GM19328 (cell line): ENCODE measurements around the gene WRAP53.

Source experiments
- ATAC-seq: cut with Tn5 transposase; IDR thresholded peaks from one replicate; pipeline ENCODE4 v1.9.1; 2021; ENCODE audit warnings: mild to moderate bottlenecking, moderate library complexity; ENCODE audit not compliant: unreplicated experiment

The WRAP53 gene

DNA sequence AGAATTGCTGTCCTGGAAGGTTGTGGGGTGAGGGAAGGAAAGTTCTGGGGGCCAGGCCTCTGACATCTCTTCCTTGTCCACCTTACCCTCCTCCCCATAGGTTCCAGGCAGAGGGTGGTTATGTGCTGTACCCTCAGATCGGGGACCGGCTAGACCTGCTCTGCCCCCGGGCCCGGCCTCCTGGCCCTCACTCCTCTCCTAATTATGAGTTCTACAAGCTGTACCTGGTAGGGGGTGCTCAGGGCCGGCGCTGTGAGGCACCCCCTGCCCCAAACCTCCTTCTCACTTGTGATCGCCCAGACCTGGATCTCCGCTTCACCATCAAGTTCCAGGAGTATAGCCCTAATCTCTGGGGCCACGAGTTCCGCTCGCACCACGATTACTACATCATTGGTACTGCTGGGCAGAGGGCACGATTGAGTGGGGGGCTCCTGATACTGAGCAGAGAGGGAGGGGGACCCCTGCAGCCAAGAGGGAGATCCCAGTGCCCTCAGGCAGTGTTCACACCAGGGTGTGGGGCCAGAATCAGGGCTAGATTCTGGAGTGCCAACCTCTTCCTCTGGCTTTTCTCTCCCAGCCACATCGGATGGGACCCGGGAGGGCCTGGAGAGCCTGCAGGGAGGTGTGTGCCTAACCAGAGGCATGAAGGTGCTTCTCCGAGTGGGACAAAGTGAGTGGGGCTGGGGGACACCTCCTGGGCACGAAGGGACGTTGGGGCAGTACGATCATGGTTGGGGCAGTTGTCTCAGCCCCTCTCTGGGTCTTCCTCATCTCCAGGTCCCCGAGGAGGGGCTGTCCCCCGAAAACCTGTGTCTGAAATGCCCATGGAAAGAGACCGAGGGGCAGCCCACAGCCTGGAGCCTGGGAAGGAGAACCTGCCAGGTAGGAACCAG, 19.8 kb downstream of the WRAP53 start:
- no peak for ATAC-seq

DNA sequence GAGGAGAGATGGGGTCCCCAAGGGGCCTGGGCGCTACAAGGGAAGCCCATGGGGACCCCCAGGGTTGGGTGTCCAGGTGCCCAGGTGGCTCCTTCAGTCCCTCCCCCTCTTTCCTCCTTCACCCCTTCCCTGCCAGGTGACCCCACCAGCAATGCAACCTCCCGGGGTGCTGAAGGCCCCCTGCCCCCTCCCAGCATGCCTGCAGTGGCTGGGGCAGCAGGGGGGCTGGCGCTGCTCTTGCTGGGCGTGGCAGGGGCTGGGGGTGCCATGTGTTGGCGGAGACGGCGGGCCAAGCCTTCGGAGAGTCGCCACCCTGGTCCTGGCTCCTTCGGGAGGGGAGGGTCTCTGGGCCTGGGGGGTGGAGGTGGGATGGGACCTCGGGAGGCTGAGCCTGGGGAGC, 20.8 kb downstream of the WRAP53 start:
- ATAC-seq = no peak

DNA sequence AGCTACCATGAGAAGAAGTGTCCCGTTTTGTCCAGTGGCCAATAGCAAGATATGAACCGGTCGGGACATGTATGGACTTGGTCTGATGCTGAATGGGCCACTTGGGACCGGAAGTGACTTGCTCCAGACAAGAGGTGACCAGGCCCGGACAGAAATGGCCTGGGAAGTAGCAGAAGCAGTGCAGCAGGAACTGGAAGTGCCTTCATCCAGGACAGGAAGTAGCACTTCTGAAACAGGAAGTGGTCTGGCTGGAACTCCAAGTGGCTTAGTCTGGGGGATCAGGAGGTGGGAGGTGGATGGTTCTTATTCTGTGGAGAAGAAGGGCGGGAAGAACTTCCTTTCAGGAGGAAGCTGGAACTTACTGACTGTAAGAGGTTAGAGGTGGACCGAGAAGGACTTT, 22.0 kb downstream of the WRAP53 start:
- no peak for ATAC-seq

DNA sequence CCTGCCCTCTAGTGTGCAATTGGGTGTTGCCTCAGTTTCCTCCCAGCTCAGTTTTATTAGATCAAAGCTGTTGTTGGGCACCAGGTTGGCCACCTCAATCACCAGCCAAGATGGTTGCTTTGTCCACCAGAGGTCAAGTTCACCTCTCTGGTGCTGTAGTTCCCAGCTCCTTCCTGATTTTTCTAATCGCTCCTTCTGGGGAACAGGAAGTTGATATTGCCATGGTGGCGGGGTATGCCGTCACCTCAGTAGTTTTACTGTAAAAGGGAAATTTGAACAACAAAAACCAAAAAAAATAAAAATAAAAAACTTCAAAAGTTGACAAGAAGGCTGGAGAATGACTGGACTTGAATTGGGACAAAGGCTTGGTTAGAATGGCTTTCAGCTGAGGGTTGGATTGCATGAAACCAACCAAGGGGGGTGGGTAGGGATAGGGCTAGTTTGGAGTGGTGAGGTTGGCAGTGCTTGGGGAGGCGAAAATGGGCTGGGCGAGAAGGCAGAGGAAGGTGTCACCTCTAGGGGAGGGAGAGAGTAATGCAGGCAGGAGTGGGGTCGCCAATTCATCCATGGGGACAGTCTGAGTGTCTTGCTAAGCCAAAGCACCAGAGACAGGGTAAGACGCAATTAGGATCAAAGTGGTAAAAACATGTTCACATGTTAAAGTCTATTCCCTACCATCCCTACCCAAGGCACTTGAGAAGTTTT, 22.9 kb downstream of the WRAP53 start:
- no peak for ATAC-seq

DNA sequence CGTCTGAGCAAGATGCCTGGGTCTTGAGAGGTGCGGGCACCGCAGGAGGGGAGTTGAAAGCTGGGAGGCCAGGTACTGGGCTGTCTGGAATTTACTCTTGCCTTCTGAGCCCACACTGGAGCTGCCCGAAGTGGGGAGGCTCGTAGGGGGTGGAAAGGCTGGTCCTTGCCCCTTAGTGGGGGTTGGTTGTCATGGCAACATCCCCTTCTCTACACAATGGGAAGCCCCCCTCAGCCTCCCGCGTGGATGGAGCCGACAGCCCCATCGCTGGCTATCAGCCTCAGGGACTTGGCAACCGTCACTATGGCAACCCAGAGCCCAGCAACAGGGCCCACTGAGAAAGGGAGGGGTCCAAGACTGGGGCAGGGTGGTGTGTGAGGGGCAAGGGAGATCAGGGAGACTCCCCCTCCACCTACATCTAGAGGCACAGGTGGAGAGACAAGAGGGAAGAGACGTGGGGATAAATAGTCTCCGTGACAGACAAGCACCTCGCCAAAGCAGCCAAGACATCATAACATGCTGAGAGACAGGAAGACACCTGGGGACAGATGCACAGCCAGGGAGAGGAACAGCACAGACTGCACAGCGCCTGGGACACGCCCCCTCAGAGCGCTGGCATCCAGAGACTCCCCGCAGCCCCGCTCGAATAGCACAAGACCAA, 24.0 kb downstream of the WRAP53 start:
- ATAC-seq = no peak

DNA sequence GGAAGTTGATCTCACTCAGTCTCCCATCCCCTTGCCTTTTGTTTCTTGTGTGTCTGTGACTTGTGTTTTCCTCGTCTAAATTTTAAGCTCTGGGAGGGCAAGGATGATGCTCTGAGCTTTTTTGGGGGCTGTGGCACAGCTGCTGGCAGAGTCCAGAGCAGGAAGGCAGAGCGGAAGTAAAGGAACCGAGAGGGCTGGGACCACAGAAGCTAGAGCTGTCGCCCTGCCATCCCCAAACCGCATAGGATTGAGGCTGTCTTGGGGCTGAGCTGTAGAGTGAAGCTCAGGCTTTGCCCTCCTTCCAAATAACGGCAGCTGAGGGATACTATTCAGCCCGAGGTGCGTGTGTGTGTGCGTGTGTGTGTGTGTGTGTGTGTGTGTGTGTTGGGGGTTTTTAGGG, 25.5 kb downstream of the WRAP53 start:
- ATAC-seq = no peak

DNA sequence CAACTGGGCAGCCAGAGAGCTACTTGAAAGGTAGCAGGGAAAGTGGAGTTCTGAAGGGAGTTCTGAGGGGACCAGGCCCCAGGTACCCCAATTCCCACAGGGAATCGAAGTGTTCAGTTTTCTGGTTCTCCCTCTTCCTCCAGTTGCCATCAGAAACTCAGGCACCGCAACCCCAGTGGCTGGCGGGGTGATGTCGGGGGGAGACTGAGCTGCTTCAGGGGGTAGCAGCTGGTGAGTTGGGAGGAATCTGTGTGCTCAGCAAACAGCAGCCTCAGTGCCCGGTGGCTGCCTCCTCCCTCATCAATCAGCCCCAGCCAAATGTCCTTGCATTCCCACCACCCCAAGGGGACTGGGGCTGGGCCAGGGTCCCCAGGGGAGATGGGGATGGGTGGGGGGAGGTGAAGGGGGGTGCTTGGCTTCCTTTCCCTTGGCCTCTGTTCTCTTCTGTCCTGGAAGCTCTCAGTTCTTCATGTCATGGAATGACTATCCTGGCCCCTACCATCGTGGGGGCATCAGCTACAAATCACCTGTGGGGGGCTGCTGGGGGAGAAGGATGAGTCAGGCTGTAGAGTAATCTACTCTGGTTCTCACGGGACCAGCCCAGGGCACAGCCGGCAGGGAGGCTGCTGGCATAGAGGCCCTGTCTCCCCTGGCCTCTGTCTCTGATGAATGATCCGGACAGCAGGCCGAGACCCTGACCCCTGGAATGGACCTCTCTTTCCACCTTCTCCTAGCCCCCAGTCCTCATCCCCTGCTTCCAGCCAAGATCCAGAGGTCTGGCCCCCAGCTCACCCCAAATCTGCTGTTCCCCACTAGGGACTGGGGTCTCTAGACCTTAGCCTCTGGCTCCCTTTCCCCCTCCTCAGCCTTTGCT, 26.7 kb downstream of the WRAP53 start:
- no peak for ATAC-seq

DNA sequence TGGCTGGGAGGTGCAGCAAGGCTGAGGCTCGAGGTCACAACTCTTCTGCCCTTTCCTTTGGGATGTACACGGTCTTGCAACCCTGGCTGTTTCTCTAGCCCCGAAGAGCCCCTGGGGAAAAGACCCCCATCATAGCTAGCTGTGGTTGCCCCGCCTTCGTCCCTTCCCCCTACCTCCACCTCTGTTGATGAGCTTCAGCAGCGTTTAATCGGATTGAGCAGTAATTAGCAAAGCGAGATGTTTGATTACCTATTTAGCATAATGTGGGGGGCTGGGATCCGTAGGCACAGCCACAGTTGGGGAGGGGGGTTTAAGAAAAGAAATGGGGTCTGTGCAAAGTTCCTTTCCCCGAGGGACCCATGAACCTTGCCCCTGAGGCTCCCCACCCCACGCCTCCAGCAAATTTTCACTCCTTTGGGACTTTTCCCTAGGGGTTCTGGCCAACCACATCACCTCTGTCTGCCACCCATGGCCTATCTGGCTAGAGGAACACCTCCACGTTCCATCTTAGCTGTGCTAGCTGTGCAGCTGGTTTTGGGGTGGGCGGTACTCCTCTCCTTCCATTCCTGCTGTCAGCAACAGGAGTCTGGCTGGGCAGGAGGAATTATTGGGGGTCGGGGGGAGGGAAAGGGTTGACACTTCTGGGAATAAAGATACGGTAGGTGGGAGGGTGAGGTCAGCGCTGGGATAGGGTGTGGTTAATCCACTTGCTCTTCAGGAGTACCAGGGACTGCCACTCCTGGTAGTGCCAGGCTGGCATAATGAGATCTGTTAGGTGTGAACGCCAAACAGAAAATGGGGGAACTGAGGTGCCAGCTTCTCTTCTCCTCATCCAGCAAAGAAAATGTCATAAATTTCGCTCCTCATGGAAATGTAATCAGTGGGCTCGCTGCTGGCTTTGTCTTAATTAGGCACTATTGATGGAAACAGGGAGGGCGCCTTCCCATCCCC, 27.9 kb downstream of the WRAP53 start:
- no peak for ATAC-seq

DNA sequence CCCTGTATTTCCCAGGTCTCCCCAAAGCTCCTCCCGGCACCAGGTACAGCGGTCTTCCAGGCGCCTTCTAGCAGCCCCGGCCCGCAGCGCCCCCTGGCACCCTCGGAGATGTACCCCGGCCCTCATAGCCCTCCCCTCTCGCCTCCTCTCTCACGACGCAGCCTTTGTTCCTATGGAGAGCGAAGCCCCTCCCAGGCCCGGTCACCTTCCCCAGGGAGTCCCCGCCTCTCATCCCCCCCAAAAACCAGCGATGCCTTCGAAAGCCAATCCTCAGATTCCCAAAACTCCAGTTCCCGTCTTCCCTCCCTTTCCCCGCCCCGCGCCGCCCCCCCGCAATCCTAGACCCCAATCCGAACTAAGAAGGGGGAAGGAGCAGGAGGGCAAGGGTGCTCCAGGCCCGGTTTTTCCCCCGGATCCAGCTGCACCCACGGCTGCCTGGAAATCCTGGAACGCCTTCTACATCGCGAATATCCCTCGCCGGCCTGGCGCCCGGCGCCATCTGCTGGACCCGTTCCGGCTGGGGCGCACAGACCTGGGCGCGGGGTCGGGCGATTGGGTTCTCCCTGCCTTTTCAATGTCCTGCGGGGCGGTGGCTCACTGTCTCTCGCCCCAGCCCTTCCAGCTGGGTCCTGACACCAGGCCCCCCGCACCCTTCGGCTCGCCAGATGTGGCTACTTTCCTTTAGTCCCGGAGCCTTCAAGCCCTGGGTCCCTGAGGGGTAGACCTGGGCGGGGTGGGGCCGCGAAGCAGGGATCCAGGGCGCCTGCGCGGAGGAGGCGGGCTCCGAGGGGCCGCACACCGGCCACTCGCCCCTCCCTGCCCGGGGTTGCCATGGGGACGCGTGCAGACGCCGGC, 28.9 kb downstream of the WRAP53 start, which contains the start of gene DNAH2:
Gene DNAH2, plus strand, starts transcription at position 844 of the 855 bp plus-strand sequence. CDS start 1,991 bp downstream, outside the sequence.
- ATAC-seq = no peak

DNA sequence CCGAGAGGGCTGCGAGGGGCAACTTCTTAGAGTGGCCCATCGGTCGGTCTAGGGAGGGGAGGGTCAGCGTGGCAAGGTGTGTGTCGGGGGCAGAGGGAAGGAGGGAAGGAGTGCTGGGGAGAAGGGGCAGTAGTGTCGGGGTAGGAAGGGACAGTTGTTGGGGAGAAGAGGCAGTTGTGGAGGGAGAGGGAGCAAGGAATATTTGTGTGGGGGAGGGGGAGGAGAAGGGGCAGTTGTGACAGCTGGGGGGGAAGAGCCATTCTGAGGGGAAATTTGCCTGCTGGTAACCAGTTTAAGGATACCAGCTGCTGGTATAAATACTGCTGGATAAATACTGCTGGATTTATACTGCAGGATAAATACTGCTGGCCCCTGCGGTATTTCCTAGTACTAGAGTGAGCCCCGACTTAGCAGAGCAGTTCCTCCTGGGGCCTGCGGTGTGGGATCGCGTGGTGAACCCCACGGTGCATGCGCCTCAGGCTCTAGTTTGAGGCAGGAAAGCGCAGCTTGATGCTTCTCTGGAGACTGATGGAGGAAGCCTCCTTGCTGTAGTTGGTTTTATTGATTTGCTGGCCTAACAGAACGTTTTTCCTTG, 29.6 kb downstream of the WRAP53 start:
- no peak for ATAC-seq

DNA sequence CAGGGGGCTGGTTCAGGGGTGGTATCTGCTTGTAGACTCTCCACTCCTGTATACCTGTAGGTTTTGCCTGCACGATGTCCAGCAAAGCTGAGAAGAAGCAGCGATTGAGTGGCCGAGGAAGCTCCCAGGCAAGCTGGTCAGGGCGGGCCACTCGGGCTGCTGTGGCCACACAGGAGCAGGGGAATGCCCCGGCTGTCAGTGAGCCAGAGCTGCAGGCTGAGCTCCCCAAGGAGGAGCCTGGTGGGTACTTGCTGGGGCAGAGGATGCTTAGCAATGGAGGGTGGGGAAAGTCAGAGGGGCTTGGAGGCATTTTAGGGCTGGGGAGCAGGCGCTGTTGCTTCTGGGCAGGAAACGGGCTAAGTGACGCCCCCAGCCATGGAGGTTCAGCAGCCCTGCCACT, 31.4 kb downstream of the WRAP53 start:
- no peak for ATAC-seq

DNA sequence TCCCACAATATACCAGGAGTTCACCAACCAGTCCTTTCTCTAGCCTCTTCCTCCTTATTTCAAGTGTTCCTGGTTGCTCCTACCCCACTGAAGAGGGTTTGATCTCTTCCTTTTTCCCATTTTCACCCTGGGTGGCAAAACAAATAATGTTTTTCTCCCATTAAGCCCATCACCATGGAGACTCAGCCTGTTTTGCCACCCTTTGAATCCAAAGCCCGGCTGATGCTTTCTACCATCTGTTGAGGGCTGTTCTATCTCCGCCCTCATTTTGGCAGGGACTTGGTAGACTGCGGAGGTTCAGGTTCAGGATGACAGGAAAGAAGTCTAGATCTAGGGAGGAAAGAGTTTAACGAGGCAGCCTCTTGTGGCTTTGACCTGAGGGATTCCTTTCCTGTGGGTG, 31.8 kb downstream of the WRAP53 start:
- ATAC-seq = no peak

DNA sequence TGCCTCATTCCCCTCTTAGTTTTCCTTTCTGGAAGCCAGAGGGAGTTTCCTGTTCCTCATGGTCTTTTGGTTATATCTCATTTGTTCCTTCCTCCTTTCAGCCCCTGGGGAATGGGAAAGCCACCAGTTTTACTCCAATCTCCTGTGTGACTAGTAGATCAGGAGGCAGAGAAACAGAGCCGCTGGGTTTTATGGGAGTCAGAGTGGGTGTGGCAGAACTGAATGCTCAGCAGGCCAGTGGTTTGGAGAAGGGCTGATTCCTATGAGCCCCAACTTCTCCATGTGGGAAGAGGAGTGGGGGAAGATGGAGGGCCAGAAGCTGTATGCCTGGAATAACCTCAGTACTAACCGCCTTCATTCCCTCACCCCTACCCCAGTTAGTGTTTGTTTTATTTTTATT, 33.3 kb downstream of the WRAP53 start:
- ATAC-seq = no peak

DNA sequence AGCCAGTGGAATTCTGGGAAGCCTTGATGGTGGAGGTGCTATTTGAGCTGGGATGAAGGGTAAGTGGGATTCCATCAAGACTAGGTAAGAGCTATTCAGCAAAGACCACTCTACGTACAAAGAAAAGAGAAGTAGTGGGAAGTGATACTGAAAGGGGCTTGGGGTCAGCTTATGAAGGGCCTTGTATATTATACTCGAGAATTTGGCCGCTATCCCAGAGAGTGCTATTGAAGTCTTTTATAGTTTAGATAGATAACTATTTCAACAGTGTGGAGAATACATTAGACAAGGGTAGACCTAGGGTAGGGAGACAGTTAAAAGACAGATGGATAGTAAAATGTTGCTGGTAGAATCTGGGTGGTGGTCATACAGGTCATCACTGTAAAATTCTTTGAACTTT, 39.6 kb downstream of the WRAP53 start:
- ATAC-seq = no peak

DNA sequence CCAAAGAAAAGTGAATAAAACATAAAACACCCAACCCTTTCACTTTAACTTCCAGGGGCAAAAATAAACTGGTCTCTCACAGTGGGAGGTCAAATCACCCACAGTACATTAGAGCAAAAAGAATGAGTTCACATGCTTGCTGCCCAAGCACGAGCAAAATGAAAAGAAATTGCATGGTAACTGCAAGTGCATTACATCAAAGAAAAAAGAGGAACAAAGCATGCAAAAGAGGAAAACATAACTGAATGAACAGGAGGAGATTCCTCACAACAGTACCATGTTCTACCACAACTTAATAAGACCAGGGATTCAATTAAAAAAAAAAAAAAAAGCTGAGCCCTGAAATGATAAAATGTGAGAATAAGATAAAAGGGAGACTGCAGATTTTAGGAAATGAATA, 41.5 kb downstream of the WRAP53 start:
- ATAC-seq = no peak

DNA sequence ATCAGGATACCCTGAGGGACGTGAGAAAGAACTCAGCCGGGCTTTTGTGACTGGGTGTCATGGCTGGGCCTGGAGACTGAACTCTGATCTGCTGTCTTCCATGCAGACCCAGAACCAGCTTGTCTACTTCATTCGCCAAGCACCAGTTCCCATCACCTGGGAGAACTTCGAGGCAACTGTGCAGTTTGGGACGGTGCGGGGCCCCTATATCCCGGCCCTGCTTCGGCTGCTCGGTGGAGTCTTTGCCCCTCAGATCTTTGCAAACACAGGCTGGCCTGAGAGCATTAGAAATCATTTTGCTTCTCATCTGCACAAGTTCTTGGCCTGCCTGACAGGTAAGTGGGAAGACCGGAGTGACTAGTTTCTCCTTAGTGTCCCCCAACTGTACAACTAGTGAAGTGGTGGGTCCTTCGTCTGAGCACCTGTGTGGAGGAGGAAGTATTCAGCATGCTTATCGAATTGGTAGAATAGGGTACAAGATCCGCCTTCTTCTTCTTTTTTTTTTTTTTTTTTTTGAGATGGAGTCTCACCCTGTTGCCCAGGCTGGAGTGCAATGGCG, 44.8 kb downstream of the WRAP53 start:
- ATAC-seq = no peak

DNA sequence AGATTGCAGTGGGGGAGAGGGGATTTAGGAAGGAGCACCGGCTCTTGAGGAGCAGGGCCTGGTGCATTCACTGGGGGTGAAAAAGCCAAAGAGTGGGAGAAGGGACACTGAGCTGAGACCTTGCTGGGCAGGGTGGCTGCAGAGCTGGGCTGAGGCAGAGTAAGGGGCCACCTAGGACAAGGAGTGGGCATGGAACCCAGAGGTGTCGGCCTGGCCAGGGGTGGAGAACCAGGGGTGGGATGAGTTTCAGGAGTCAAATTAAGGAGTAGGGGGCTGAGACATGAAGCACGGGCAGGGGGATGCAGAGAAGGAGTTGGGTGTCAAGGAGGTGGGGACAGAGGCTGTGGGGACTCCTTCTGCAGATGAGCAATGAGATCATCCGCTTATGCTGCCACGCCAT, 49.3 kb downstream of the WRAP53 start:
- ATAC-seq = no peak

DNA sequence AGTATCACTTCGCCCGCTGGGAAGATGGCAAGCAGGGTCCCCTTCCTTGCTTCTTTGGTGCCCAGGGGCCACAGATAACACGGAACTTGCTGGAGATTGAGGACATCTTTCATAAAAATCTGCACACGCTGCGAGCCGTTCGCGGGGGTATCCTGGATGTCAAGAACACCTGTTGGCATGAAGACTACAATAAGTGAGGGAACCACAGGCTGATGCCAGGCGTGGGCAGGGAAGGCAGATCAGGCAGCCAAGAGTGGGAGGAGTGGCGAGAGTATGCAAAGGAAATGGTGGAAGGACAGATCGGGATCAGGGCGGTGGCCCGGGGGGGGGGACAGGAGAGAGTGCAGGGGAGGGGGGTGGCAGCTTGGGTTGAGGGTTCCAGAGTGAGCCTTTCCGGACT, 51.5 kb downstream of the WRAP53 start:
- no peak for ATAC-seq
